IMR-90 (cell line): Measurements from ENCODE around the gene DDR1. TPM values are rescaled to one million over a fixed set of nuclear protein-coding genes. Genes with fewer than 3 reads are reported as not detected.

Experiments
- ATAC-seq: fragments of 200-7000 bp; cut with Tn5 transposase; 2 replicates; pipeline ENCODE4 v1.9.1; 2020; ENCODE audit warnings: low read depth, mild to moderate bottlenecking, moderate library complexity
- BruUV-seq: library from RNA; stranded (reverse); fragments of 400-500 nt; replicated peaks from 2 replicates; lab custom pipeline; 2021; lab: Mats Ljungman, UMichigan
- CTCF ChIA-PET: fragments of 300-600 bp; formaldehyde crosslinking; extraction: SDS; loops from one replicate; lab custom pipeline; 2021; ENCODE audit warnings: antibody characterized with exemption; lab: Yijun Ruan, JAX
- POLR2A ChIA-PET: fragments of 300-600 bp; sonication (Branson Sonifier 250); formaldehyde crosslinking; loops from one replicate; lab custom pipeline; 2022; ENCODE audit warnings: antibody characterized with exemption; ENCODE audit not compliant: unreplicated experiment; lab: Charles Lee
- DNase-seq: peaks from one replicate; pipeline ENCODE4 v3.0.0; 2013
- H2AFZ ChIP-seq: replicated peaks from 2 replicates; pipeline ENCODE3; 2013; ENCODE audit warnings: low read length, mild to moderate bottlenecking; ENCODE audit not compliant: poor library complexity
- H2AK5ac ChIP-seq: 2 replicates; pipeline ENCODE4 v1.6.1; 2013; ENCODE audit warnings: low read depth, low read length, inconsistent platforms
- H2AK9ac ChIP-seq: replicated peaks from 2 replicates; pipeline ENCODE3; 2013; ENCODE audit warnings: mild to moderate bottlenecking, low read depth, low read length, moderate library complexity; ENCODE audit not compliant: poor library complexity
- H2BK120ac ChIP-seq: 2 replicates; pipeline ENCODE4 v1.6.1; 2013; ENCODE audit warnings: low read depth, low read length, inconsistent platforms
- H2BK15ac ChIP-seq: 3 replicates; pipeline ENCODE4 v1.6.1; 2013; ENCODE audit warnings: low read depth, low read length, inconsistent platforms
- H2BK20ac ChIP-seq: 2 replicates; pipeline ENCODE4 v1.6.1; 2013; ENCODE audit warnings: low read depth, mild to moderate bottlenecking, inconsistent platforms, low read length, moderate library complexity
- H2BK5ac ChIP-seq: 2 replicates; pipeline ENCODE4 v1.6.1; 2013; ENCODE audit warnings: mild to moderate bottlenecking, low read depth, low read length, inconsistent platforms; ENCODE audit not compliant: poor library complexity, severe bottlenecking
- H3K14ac ChIP-seq: replicated peaks from 2 replicates; pipeline ENCODE4 v1.6.1; 2013; ENCODE audit warnings: low read depth, low read length, inconsistent platforms
- H3K18ac ChIP-seq: 2 replicates; pipeline ENCODE4 v1.6.1; 2013; ENCODE audit warnings: low read depth, low read length, control low read depth
- H3K23ac ChIP-seq: 2 replicates; pipeline ENCODE4 v1.6.1; 2013; ENCODE audit warnings: low read depth, low read length, inconsistent platforms
- H3K27ac ChIP-seq: 2 replicates; pipeline ENCODE4 v1.5.1; 2013; ENCODE audit warnings: mild to moderate bottlenecking, control low read depth, low read length; ENCODE audit not compliant: insufficient read depth
- H3K27me3 ChIP-seq: 2 replicates; pipeline ENCODE4 v1.6.1; 2013; ENCODE audit warnings: low read length; ENCODE audit not compliant: control insufficient read depth, insufficient read depth
- H3K36me3 ChIP-seq: 2 replicates; pipeline ENCODE4 v1.6.1; 2013; ENCODE audit warnings: low read length, mixed read lengths; ENCODE audit not compliant: control insufficient read depth, insufficient read depth
- H3K4ac ChIP-seq: 2 replicates; pipeline ENCODE4 v1.6.1; 2013; ENCODE audit warnings: low read depth, low read length, inconsistent platforms
- H3K4me1 ChIP-seq: 2 replicates; pipeline ENCODE4 v1.6.1; 2013; ENCODE audit warnings: low read length, mixed read lengths; ENCODE audit not compliant: control insufficient read depth, insufficient read depth
- H3K4me2 ChIP-seq: 2 replicates; pipeline ENCODE4 v1.6.1; 2013; ENCODE audit warnings: low read depth, mild to moderate bottlenecking, control low read depth, low read length, moderate library complexity
- H3K4me3 ChIP-seq: 2 replicates; pipeline ENCODE4 v1.5.1; 2013; ENCODE audit warnings: low read depth, mild to moderate bottlenecking, control low read depth, low read length, moderate library complexity; ENCODE audit not compliant: insufficient read depth
- H3K56ac ChIP-seq: 2 replicates; pipeline ENCODE4 v1.6.1; 2013; ENCODE audit warnings: low read length, inconsistent platforms; ENCODE audit not compliant: insufficient read depth; ENCODE audit errors: extremely low read depth
- H3K79me1 ChIP-seq, 2 experiments: 2 replicates each; pipeline ENCODE4 v1.6.1; 2013; ENCODE audit warnings: low read length in 2 of 2, inconsistent platforms in 1 of 2, low read depth in 1 of 2
- H3K9ac ChIP-seq: 2 replicates; pipeline ENCODE4 v1.6.1; 2013; ENCODE audit warnings: low read depth, low read length, control low read depth
- H3K9me1 ChIP-seq: 2 replicates; pipeline ENCODE4 v1.6.1; 2013; ENCODE audit warnings: low read length, inconsistent platforms; ENCODE audit not compliant: insufficient read depth
- H3K9me3 ChIP-seq: 2 replicates; pipeline ENCODE4 v1.6.1; 2013; ENCODE audit warnings: low read length; ENCODE audit not compliant: control insufficient read depth, insufficient read depth
- H4K20me1 ChIP-seq: 2 replicates; pipeline ENCODE4 v1.6.1; 2013; ENCODE audit warnings: low read length, inconsistent platforms; ENCODE audit not compliant: insufficient read depth
- H4K5ac ChIP-seq: 2 replicates; pipeline ENCODE4 v1.6.1; 2013; ENCODE audit warnings: mild to moderate bottlenecking, low read depth, low read length, control low read depth
- H4K8ac ChIP-seq, 2 experiments: 2 replicates each; pipeline ENCODE4 v1.6.1; 2013; ENCODE audit warnings: low read depth in 2 of 2, low read length in 2 of 2, control low read depth in 1 of 2, inconsistent platforms in 1 of 2
- H4K91ac ChIP-seq: 2 replicates; pipeline ENCODE4 v1.6.1; 2013; ENCODE audit warnings: low read depth, low read length, inconsistent platforms; ENCODE audit not compliant: insufficient read depth
- CEBPB ChIP-seq: IDR thresholded peaks from 2 replicates; pipeline ENCODE4 v1.6.1; 2012; ENCODE audit warnings: low read depth, low read length, improper control_type of control experiment
- CHD1 ChIP-seq: IDR thresholded peaks from 2 replicates; pipeline ENCODE4 v1.6.1; 2012; ENCODE audit warnings: low read depth, low read length, improper control_type of control experiment
- CTCF ChIP-seq: conservative IDR thresholded peaks from 2 replicates; pipeline ENCODE4 v1.5.1; 2012; ENCODE audit warnings: mild to moderate bottlenecking, low read depth, low read length, improper control_type of control experiment
- MAFK ChIP-seq: IDR thresholded peaks from 2 replicates; pipeline ENCODE4 v1.6.1; 2012; ENCODE audit warnings: low read depth, low read length, improper control_type of control experiment
- MAZ ChIP-seq: IDR thresholded peaks from 2 replicates; pipeline ENCODE4 v1.6.1; 2012; ENCODE audit warnings: low read depth, mild to moderate bottlenecking, low read length, improper control_type of control experiment, moderate library complexity, borderline replicate concordance
- MXI1 ChIP-seq: IDR thresholded peaks from 2 replicates; pipeline ENCODE4 v1.6.1; 2012; ENCODE audit warnings: low read depth, mild to moderate bottlenecking, low read length, moderate library complexity, borderline replicate concordance
- NFE2L2 ChIP-seq: fragments of 150-350 bp; IDR thresholded peaks from 2 replicates; pipeline ENCODE4 v1.6.1; 2016; ENCODE audit warnings: low read depth, mild to moderate bottlenecking, low read length
- RAD21 ChIP-seq: IDR thresholded peaks from 2 replicates; pipeline ENCODE4 v1.6.1; 2012; ENCODE audit warnings: low read length, improper control_type of control experiment
- RCOR1 ChIP-seq: IDR thresholded peaks from 2 replicates; pipeline ENCODE4 v1.6.1; 2012; ENCODE audit warnings: mild to moderate bottlenecking, low read length, improper control_type of control experiment; ENCODE audit not compliant: insufficient replicate concordance
- RFX5 ChIP-seq: IDR thresholded peaks from 2 replicates; pipeline ENCODE4 v1.8.0; 2012; ENCODE audit warnings: low read depth, mild to moderate bottlenecking, low read length, moderate library complexity
- SMC3 ChIP-seq: fragments of 150-350 bp; IDR thresholded peaks from 2 replicates; pipeline ENCODE4 v1.6.1; 2016; ENCODE audit warnings: low read depth, mild to moderate bottlenecking, antibody characterized with exemption, low read length, moderate library complexity
- WGBS, 2 experiments: methylation state at CpG; one replicate each; pipeline versions ENCODE4 v1.1.5 to v1.1.7; 2013; ENCODE audit warnings: missing lambda C conversion rate in 2 of 2; ENCODE audit not compliant: insufficient read length in 1 of 2; ENCODE audit errors: extremely low coverage in 2 of 2; 5-methylcytosine and 5-hydroxymethylcytosine counted together
- dilution Hi-C: fragments of 300-500 bp; cut with HindIII; formaldehyde crosslinking; loops from one replicate; pipeline ENCODE4 v1.14.3; 2018; ENCODE audit warnings: low sequenced_read_pairs; ENCODE audit not compliant: unreplicated experiment
- in situ Hi-C: fragments of 300-500 bp; cut with MboI; formaldehyde crosslinking; loops from 3 replicates; pipeline ENCODE4 v1.14.3; 2019; ENCODE audit warnings: low sequenced_read_pairs, inconsistent platforms, mixed read lengths
- intact Hi-C: fragments of 100-400 bp; cut with micrococcal nuclease; formaldehyde crosslinking; loops from 2 replicates; pipeline ENCODE4 v1.10.0; 2022
- polyA plus RNA-seq, 3 experiments: library from polyadenylated mRNA; depleted of rRNA; stranded (reverse); fragments of >200 nt; gene quantifications; 2 replicates each; pipeline ENCODE4 v1.2.3, GENCODE V29; 2012; ENCODE audit warnings: low replicate concordance in 1 of 3
- total RNA-seq: library from RNA; depleted of rRNA; stranded (reverse); fragments of >200 nt; gene quantifications from 2 replicates; pipeline ENCODE4 v1.2.3, GENCODE V29; 2012
- TF ChIP-seq, protein P1 (sequence below): fragments of 150-350 bp; IDR thresholded peaks from 2 replicates; pipeline ENCODE4 v1.6.1; 2017; ENCODE audit warnings: mild to moderate bottlenecking, antibody characterized with exemption, low read length, low read depth

Gene DDR1
- total and polyA plus RNA-seq, 2 of the 4 experiments (the other 2 are of a cell fraction) = 5.6 to 19.6 TPM

DNA sequence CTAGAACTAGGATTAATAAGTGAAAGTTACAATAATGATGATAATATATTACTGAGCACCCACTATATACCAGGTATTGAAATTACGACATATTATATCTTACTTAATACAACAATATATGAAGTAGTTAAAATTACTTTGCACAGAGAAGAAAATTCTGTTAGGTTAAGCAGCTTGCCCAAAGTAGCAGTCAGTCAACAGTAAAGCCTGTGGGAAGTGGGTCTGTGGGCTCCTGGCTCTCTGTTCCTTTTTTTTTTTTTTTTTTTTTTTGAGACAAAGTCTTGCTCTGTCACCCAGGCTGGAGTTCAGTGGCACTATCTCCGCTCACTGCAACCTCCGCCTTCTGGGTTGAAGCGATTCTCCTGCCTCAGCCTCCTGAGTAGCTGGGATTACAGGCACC lies 18.9 kb downstream of the DDR1 start:
- dilution Hi-C loops = no loop called here
- Histone ChIP-seq H3K4ac (no peak overlapping the region), H2AK5ac (no peak overlapping the region), H3K4me2 (no peak overlapping the region), H2BK15ac (no peak overlapping the region), H2AK9ac (no peak overlapping the region), H3K9me1 (no peaks in the 10 kb centered on the region), H2AFZ (no peak overlapping the region), H3K23ac (no peak overlapping the region), H3K9me3 (no peaks in the 10 kb centered on the region), H2BK5ac (no peak overlapping the region), H4K5ac (no peak overlapping the region), H3K4me1 (no peaks in the 10 kb centered on the region), H3K56ac (no peak overlapping the region), H4K20me1 (no peaks in the 10 kb centered on the region), H3K9ac (no peak overlapping the region), H3K18ac (no peak overlapping the region), H3K79me1 (peaks cover 1 to 2% of the 10 kb centered on the region in 2 experiments; a peak in 3 of 4 replicates), H4K8ac (no peak overlapping the region), H3K27ac (no peak overlapping the region), H2BK20ac (no peak overlapping the region), H3K4me3 (no peak overlapping the region), H3K27me3 (no peaks in the 10 kb centered on the region), H3K36me3 (peaks cover 17% of the 10 kb centered on the region), H2BK120ac (no peak overlapping the region), H4K91ac (no peak overlapping the region), H3K14ac (no peak overlapping the region)
- ATAC-seq = no peak
- no CpG with 5 or more reads among the region's 4 CpGs for WGBS, 2 experiments
- BruUV-seq = no TSS peak
- intact Hi-C loops = no loop called here
- TF ChIP-seq CHD1 = no peak
- no peak for TF ChIP-seq RCOR1
- TF ChIP-seq MAZ = no peak
- no peak for TF ChIP-seq NFE2L2
- no peak for TF ChIP-seq CEBPB
- TF ChIP-seq MAFK = no peak
- TF ChIP-seq, protein P1, sequence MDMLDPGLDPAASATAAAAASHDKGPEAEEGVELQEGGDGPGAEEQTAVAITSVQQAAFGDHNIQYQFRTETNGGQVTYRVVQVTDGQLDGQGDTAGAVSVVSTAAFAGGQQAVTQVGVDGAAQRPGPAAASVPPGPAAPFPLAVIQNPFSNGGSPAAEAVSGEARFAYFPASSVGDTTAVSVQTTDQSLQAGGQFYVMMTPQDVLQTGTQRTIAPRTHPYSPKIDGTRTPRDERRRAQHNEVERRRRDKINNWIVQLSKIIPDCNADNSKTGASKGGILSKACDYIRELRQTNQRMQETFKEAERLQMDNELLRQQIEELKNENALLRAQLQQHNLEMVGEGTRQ = no peak
- TF ChIP-seq RFX5 = no peak
- TF ChIP-seq CTCF = no peak
- TF ChIP-seq SMC3 = no peak
- no peak for TF ChIP-seq RAD21
- no peak for TF ChIP-seq MXI1
- DNase-seq = no peak
- POLR2A ChIA-PET = no interaction called here
- CTCF ChIA-PET = no interaction called here
- in situ Hi-C loops = no loop called here
